Activated T-helper 17 cell treated with anti-CD3 and anti-CD28 coated beads, Interleukin-2, amount 50 U/mL, for 72 hours (primary cell): ENCODE results near the gene DHRS12. TPM values are rescaled to one million over a fixed set of nuclear protein-coding genes. Genes with fewer than 3 reads are reported as not detected.
A peak's percentile ranks its signal among the peaks of the same experiment; 100 is the strongest.

Experiments used
- ATAC-seq: fragments of 150-1000 bp; cut with Tn5 transposase; replicated peaks from 2 replicates; pipeline ENCODE4 v1.10.0; 2021; ENCODE audit warnings: mild to moderate bottlenecking, moderate library complexity
- H3K27ac Mint-ChIP-seq: one replicate; pipeline ENCODE4 v1.8.0; 2022; ENCODE audit warnings: mixed read lengths
- H3K27me3 Mint-ChIP-seq: one replicate; pipeline ENCODE4 v1.8.0; 2022; ENCODE audit warnings: mixed read lengths
- H3K36me3 Mint-ChIP-seq: one replicate; pipeline ENCODE4 v1.8.0; 2022; ENCODE audit warnings: low read depth, mild to moderate bottlenecking, mixed read lengths
- H3K4me1 Mint-ChIP-seq: one replicate; pipeline ENCODE4 v1.8.0; 2022; ENCODE audit warnings: mixed read lengths
- H3K4me3 Mint-ChIP-seq: one replicate; pipeline ENCODE4 v1.8.0; 2022; ENCODE audit warnings: mild to moderate bottlenecking, mixed read lengths
- H3K9me3 Mint-ChIP-seq: one replicate; pipeline ENCODE4 v1.8.0; 2022; ENCODE audit warnings: mixed read lengths
- total RNA-seq, 2 donors: library from RNA; stranded (reverse); gene quantifications; one replicate each; pipeline ENCODE4 v1.2.3, GENCODE V29; 2022

The DHRS12 gene
- total RNA-seq, 2 donors from 2014 or later = 5.0 to 9.6 TPM

GRCh38 chr13:51731759-51732158, 72.2 kb downstream of the DHRS12 start:
- Mint-ChIP-seq H3K36me3 (peaks cover 6% of the 10 kb centered on the region), H3K27me3 (no peaks in the 10 kb centered on the region), H3K9me3 (no peaks in the 10 kb centered on the region), H3K27ac (no peak overlapping the region), H3K4me1 (peaks cover 10% of the 10 kb centered on the region), H3K4me3 (no peak overlapping the region)
- no peak for ATAC-seq

DNA sequence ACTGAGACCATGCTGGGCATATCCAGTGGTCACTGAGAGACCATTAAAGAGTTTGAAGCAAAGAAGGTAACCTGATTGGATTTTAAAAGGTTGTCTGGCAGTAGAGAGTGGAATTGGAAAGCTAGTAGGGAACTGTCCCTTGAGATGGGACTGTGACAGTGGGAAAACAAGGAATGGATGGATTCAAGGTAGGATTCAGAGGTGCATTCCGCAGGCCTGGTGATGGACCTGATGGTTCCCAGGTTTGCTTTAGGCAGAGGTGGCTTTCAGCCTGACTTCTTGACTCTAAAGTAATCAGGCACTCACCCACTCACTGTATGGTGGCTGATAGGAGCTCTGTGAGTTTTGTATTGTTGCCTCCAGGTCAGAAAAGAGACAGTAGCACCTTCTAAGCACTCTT, 73.0 kb downstream of the DHRS12 start:
- Mint-ChIP-seq H3K4me3 (no peak overlapping the region), H3K27ac (no peak overlapping the region), H3K27me3 (no peaks in the 10 kb centered on the region), H3K4me1 (peaks cover 8% of the 10 kb centered on the region), H3K9me3 (no peaks in the 10 kb centered on the region), H3K36me3 (peaks cover 9% of the 10 kb centered on the region)
- no peak for ATAC-seq

DNA sequence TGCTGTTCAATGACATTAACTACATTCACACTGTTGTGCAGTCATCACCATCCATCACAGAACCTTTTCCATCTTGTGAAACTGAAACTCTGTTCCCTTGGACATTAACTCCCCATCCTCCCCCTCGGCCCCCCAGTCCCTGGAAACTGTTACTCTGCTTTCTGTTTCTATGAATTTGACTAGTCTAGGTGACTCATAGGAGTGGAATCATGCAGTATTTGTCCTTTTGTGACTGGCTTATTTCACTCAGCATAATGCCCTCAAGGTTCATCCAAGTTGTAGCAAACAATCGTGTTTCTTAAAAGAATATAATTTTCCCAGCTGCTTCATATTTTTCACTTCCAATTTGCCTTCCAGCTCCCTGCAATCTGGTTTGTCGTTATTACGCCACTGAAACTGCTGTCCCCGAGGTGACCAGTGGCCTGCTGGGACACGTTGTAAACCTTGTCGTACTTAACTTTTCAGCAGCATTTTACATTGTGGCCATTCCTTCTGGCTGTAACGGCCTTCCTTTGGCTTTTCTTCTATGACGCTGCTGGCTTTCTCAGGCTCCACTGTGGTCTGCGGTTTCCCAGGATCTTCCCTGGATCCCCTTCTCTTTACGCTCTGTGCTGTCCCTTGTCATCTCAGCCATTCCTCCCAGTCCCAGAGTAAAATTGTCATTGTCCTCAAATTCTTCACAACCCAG, 74.0 kb downstream of the DHRS12 start:
- Mint-ChIP-seq H3K4me3 (no peak overlapping the region), H3K27ac (no peak overlapping the region), H3K9me3 (no peaks in the 10 kb centered on the region), H3K36me3 (peaks cover 12% of the 10 kb centered on the region), H3K4me1 (peaks cover 6% of the 10 kb centered on the region), H3K27me3 (no peaks in the 10 kb centered on the region)
- ATAC-seq = peak; percentile 95

- Mint-ChIP-seq H3K36me3 (peaks cover 18% of the 10 kb centered on the region), H3K4me3 (no peak overlapping the region), H3K27ac (no peak overlapping the region), H3K27me3 (no peaks in the 10 kb centered on the region), H3K4me1 (peaks cover 9% of the 10 kb centered on the region), H3K9me3 (no peaks in the 10 kb centered on the region)
- ATAC-seq = no peak
Observed at GRCh38 chr13:51728972-51729371, 75.0 kb downstream of the DHRS12 start.

DNA sequence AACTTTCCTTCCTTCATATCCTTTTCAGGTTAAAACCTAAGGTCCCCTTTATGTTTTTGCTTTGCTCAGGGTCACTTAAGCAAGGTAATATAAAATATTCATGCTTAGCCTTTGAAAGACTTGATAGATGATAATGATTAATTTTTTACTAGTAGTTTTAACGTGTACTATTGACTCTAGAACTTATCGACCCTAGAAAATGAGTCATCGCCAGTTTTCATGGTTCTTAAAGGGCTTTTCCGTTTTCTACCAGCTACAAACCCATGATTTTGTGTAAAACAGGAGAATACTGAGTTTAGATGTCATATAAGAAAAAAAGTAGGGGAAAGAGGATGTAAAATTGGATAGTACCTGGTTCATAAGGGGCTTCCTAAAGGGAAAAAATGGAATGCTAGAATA, 75.7 kb downstream of the DHRS12 start:
- Mint-ChIP-seq H3K4me1 (peaks cover 5% of the 10 kb centered on the region), H3K27me3 (no peaks in the 10 kb centered on the region), H3K4me3 (no peak overlapping the region), H3K9me3 (no peaks in the 10 kb centered on the region), H3K27ac (no peak overlapping the region), H3K36me3 (peaks cover 14% of the 10 kb centered on the region)
- ATAC-seq = no peak

DNA sequence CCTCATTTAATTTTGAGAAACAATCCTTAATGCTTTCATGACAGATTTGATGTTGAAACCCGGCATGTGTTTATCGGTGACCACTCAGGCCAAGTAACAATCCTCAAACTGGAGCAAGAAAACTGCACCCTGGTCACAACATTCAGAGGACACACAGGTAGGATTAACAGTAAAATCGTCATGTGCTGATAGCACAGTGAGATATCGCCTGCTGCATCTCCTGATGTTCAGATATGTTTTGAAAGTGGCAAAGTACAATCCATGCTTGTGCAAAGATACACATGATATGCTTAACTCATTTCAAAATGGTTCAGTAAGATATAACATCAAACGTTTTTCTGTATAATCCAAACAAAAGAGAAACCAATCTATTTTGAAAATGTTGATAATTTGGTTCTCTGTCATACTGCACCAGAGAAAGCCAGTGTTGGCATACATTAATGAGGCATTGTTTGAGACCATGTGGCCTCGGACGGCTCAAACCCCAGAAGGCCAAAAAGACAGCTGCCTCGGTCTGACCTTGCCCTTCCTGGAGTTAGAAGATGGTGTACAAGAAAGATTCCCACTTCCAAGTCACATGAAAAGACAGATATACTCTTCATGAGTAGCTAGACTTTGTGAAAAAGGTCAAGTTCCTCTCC, 76.2 kb downstream of the DHRS12 start:
- no peak overlapping the region for H3K27ac Mint-ChIP-seq
- no peak for ATAC-seq
- peaks cover 3% of the 10 kb centered on the region for H3K4me1 Mint-ChIP-seq
- peaks cover 12% of the 10 kb centered on the region for H3K36me3 Mint-ChIP-seq
- no peak overlapping the region for H3K4me3 Mint-ChIP-seq
- H3K27me3 Mint-ChIP-seq = no peaks in the 10 kb centered on the region
- H3K9me3 Mint-ChIP-seq = no peaks in the 10 kb centered on the region

DNA sequence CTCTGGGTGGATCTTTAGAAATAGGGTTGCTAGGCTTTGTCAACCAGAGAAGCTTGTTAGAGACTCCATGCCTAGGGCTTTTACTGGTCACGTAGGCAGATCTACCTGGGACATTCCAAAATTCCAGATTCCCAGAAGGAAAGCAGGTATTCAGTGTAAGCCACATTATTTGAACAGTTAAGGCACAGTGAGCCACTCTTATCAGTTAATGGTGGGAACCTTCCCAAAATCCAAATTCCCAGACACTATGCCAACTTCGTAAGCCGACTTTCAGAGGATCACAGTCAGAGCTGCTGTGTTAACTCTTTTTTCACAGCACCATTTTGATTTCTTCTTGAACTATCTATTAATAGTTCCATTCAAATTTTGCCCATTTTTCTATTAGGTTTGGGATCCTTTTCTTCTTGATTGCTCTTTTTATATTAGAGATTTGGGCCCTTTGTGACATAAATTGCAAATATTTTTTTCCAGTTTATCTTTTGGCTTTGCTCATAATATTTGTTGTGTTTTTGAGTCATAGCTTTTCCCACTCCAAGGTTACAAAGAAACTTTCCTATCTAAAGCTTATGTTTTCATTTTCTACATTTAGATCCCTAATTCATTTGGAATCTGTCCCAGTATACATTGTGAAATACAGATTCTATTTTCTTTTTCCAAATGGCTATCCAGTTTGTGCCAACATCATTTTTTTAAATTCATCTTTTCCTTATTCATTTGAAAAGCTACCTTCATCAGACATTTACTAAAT, 77.3 kb downstream of the DHRS12 start:
- no peaks in the 10 kb centered on the region for H3K27me3 Mint-ChIP-seq
- peaks cover 4% of the 10 kb centered on the region for H3K4me1 Mint-ChIP-seq
- H3K4me3 Mint-ChIP-seq = no peak overlapping the region
- ATAC-seq = no peak
- no peaks in the 10 kb centered on the region for H3K9me3 Mint-ChIP-seq
- H3K36me3 Mint-ChIP-seq = peaks cover 12% of the 10 kb centered on the region
- no peak overlapping the region for H3K27ac Mint-ChIP-seq

- peaks cover 8% of the 10 kb centered on the region for H3K4me1 Mint-ChIP-seq
- H3K4me3 Mint-ChIP-seq = no peak overlapping the region
Observed at GRCh38 chr13:51724721-51725120, 79.2 kb downstream of the DHRS12 start.

GRCh38 chr13:51723529-51723928, 80.4 kb downstream of the DHRS12 start:
- Mint-ChIP-seq H3K36me3 (peaks cover 17% of the 10 kb centered on the region), H3K4me1 (peaks cover 8% of the 10 kb centered on the region), H3K27me3 (no peaks in the 10 kb centered on the region), H3K27ac (no peak overlapping the region), H3K4me3 (no peak overlapping the region), H3K9me3 (no peaks in the 10 kb centered on the region)
- ATAC-seq = no peak

More at GRCh38 chr13:51724721-51725120, 79.2 kb downstream of the DHRS12 start:
- Mint-ChIP-seq H3K27me3 (no peaks in the 10 kb centered on the region), H3K36me3 (peaks cover 17% of the 10 kb centered on the region), H3K9me3 (no peaks in the 10 kb centered on the region), H3K27ac (no peak overlapping the region)
- no peak for ATAC-seq

- Mint-ChIP-seq H3K4me3 (no peak overlapping the region), H3K9me3 (no peaks in the 10 kb centered on the region), H3K36me3 (peaks cover 17% of the 10 kb centered on the region), H3K4me1 (peaks cover 8% of the 10 kb centered on the region), H3K27ac (peak overlapping the region; percentile 11), H3K27me3 (no peaks in the 10 kb centered on the region)
- ATAC-seq = peak; percentile 82
Observed at GRCh38 chr13:51721496-51721895, 82.5 kb downstream of the DHRS12 start.

DNA sequence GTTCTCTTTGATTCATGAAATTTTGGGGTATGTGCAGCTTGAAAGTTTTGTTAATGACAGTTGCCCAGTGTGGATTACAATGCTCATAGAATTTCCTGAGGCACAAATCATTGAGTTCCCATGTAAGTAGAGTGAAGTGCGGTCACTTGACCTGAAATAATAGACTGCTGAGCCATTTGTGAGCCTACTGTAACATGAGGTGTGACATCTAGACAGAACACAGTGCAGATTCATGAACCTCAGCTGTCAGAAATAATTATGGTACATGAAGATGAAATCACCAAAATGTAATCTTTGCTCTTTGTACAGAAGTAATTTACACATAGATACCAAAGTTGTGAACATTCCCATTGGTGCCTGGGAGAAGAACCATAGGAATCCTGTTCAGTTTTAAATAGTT, 84.6 kb downstream of the DHRS12 start:
- H3K9me3 Mint-ChIP-seq = no peaks in the 10 kb centered on the region
- no peak for ATAC-seq
- H3K4me3 Mint-ChIP-seq = no peak overlapping the region
- peak overlapping the region; percentile 43 for H3K27ac Mint-ChIP-seq
- peaks cover 12% of the 10 kb centered on the region for H3K36me3 Mint-ChIP-seq
- peaks cover 10% of the 10 kb centered on the region for H3K4me1 Mint-ChIP-seq
- no peaks in the 10 kb centered on the region for H3K27me3 Mint-ChIP-seq

Other genes with a start within 250 kb of the DHRS12 start
- gene WDFY2, start 219.7 kb downstream of the DHRS12 start, total RNA-seq = 10 to 100 TPM; 16.8 to 31.5 TPM
- under 1 TPM; 0.16 to 0.17 TPM for gene TMEM272, start 41.0 kb upstream of the DHRS12 start, total RNA-seq
- gene CCDC70, start 57.8 kb upstream of the DHRS12 start, total RNA-seq = under 1 TPM; 0.24 to 0.43 TPM
- 1 to 10 TPM in 1 of 2 donors, under 1 TPM in 1; 0.76 to 1.2 TPM for gene ATP7B, start 207.3 kb upstream of the DHRS12 start, total RNA-seq
- 10 to 100 TPM; 18.2 to 24.4 TPM for gene ALG11, start 208.2 kb upstream of the DHRS12 start, total RNA-seq
- gene UTP14C, start 220.5 kb upstream of the DHRS12 start, total RNA-seq = 1 to 10 TPM; 5.5 to 8.2 TPM